K562 (cell line): ENCODE data around the gene PODNL1. TPM values are rescaled to one million over a fixed set of nuclear protein-coding genes. Genes with fewer than 3 reads are reported as not detected.

Experiments used
- ATAC-seq: fragments of 200-7000 bp; cut with Tn5 transposase; 3 replicates; pipeline ENCODE4 v1.9.1; 2020; ENCODE audit warnings: moderate library complexity
- BruUV-seq: library from RNA; stranded (reverse); fragments of 400-500 nt; replicated peaks from 2 replicates; lab custom pipeline; 2021; lab: Mats Ljungman, UMichigan
- CTCF ChIA-PET: fragments of 300-600 bp; formaldehyde crosslinking; extraction: SDS; loops from one replicate; lab custom pipeline; 2021; ENCODE audit warnings: low intra/inter-chr PET ratio; lab: Yijun Ruan, JAX
- POLR2A ChIA-PET: fragments of 300-600, 350-650 bp; sonication (Branson Sonifier 250); formaldehyde crosslinking; extraction: SDS; loops from one replicate; lab custom pipeline; 2021; ENCODE audit warnings: antibody characterized with exemption, inconsistent platforms; lab: Yijun Ruan, JAX
- DNase-seq, 4 experiments: peaks; one replicate each; pipeline versions ENCODE4 v3.0.0 to v3.0.0-alpha.2; 2011 to 2018; ENCODE audit warnings: low spot score in 3 of 4, mixed read lengths in 3 of 4; ENCODE audit errors: extremely low read depth in 1 of 4
- FAIRE-seq: peaks from 2 replicates; lab custom pipeline; 2011; peaks lifted over from hg19 to GRCh38; lab: Jason Lieb, UNC
- H2AFZ ChIP-seq: 2 replicates; pipeline ENCODE4 v1.6.0; 2011; ENCODE audit warnings: low read depth, low read length, control low read depth, inconsistent platforms
- H3K27ac ChIP-seq: fragments of 200-600 bp; 3 replicates; pipeline ENCODE4 v1.8.0; 2011; ENCODE audit warnings: low read depth, mild to moderate bottlenecking, control low read depth, inconsistent platforms, low read length, moderate library complexity, mixed read lengths; ENCODE audit errors: extremely low read depth
- H3K27me3 ChIP-seq, 2 experiments: fragments of 300-600 bp in 1 of 2; 2 replicates in 1 of 2; 3 replicates in 1 of 2; pipeline versions ENCODE4 v1.6.0 to v1.8.0; 2011; ENCODE audit warnings: inconsistent platforms in 2 of 2, low read length in 2 of 2, mild to moderate bottlenecking in 1 of 2, mixed read lengths in 1 of 2, moderate library complexity in 1 of 2; ENCODE audit not compliant: control insufficient read depth in 2 of 2, insufficient read depth in 2 of 2
- H3K36me3 ChIP-seq: fragments of 300-600 bp; 3 replicates; pipeline ENCODE4 v1.8.0; 2011; ENCODE audit warnings: mild to moderate bottlenecking, low read length, inconsistent platforms; ENCODE audit not compliant: control insufficient read depth, insufficient read depth
- H3K4me1 ChIP-seq, 2 experiments: fragments of 200-600 bp in 1 of 2; replicated peaks in 1 of 2; 2 replicates in 1 of 2; 3 replicates in 1 of 2; pipeline versions ENCODE4 v1.5.1 to v1.8.0; 2011; ENCODE audit warnings: inconsistent platforms in 2 of 2, low read length in 2 of 2, mild to moderate bottlenecking in 1 of 2, mixed read lengths in 1 of 2, moderate library complexity in 1 of 2; ENCODE audit not compliant: control insufficient read depth in 2 of 2, insufficient read depth in 2 of 2
- H3K4me2 ChIP-seq: 2 replicates; pipeline ENCODE4 v1.6.1; 2011; ENCODE audit warnings: low read length, control low read depth, inconsistent platforms, mixed read lengths; ENCODE audit not compliant: insufficient read depth
- H3K4me3 ChIP-seq: fragments of 200-600 bp; sonication (generic), shearing (Covaris generic); 2 replicates; pipeline ENCODE4 v1.5.1; 2016; ENCODE audit warnings: control low read depth, inconsistent platforms
- H3K79me2 ChIP-seq: fragments of 200-600 bp; 3 replicates; pipeline ENCODE4 v1.8.0; 2011; ENCODE audit warnings: low read length, inconsistent platforms; ENCODE audit not compliant: control insufficient read depth, insufficient read depth
- H3K9ac ChIP-seq, 2 experiments: 2 replicates each; pipeline versions ENCODE4 v1.6.0 to v1.6.1; 2011; ENCODE audit warnings: low read depth in 2 of 2, low read length in 2 of 2, control low read depth in 1 of 2, inconsistent platforms in 1 of 2, mild to moderate bottlenecking in 1 of 2, mixed read lengths in 1 of 2; ENCODE audit not compliant: insufficient read depth in 1 of 2
- H3K9me1 ChIP-seq: one replicate; pipeline ENCODE4 v1.6.0; 2011; ENCODE audit warnings: inconsistent platforms, mild to moderate bottlenecking, low read length, moderate library complexity; ENCODE audit not compliant: control insufficient read depth, insufficient read depth
- H3K9me3 ChIP-seq: replicated peaks from 2 replicates; pipeline ENCODE4 v1.5.1; 2011; ENCODE audit warnings: low read depth, low read length, inconsistent platforms; ENCODE audit not compliant: control insufficient read depth, insufficient read depth
- H4K20me1 ChIP-seq: replicated peaks from 2 replicates; pipeline ENCODE4 v1.6.1; 2011; ENCODE audit warnings: low read length, inconsistent platforms, mixed read lengths; ENCODE audit not compliant: control insufficient read depth, insufficient read depth
- BRD4 ChIP-seq: fragments of 200-600 bp; sonication (generic); IDR thresholded peaks from 2 replicates; pipeline ENCODE4 v1.6.1; 2017; ENCODE audit warnings: inconsistent platforms
- FOXK2 ChIP-seq, 2 experiments: fragments of 450-650 bp; IDR thresholded peaks in 1 of 2; conservative IDR thresholded peaks in 1 of 2; 2 replicates each; pipeline ENCODE4 v1.6.1; 2016; ENCODE audit warnings: low read depth in 2 of 2, mild to moderate bottlenecking in 1 of 2
- HDAC1 ChIP-seq, 2 experiments: fragments of 450-650 bp; IDR thresholded peaks; 2 replicates each; pipeline ENCODE4 v1.6.1; 2016 to 2017; ENCODE audit warnings: inconsistent platforms in 1 of 2, mild to moderate bottlenecking in 1 of 2, moderate library complexity in 1 of 2
- HDAC8 ChIP-seq: fragments of 450-650 bp; IDR thresholded peaks from 2 replicates; pipeline ENCODE4 v1.6.1; 2016; ENCODE audit warnings: mild to moderate bottlenecking, missing genetic modification characterization, moderate library complexity, missing compliant biosample characterization
- SMARCC2 ChIP-seq: fragments of 450-650 bp; IDR thresholded peaks from 2 replicates; pipeline ENCODE4 v1.6.1; 2017; ENCODE audit warnings: antibody characterized with exemption, moderate library complexity, mild to moderate bottlenecking, low read depth
- THAP7 ChIP-seq: fragments of 250-450 bp; sonication (Bioruptor Pico); IDR thresholded peaks from 2 replicates; pipeline ENCODE4 v1.5.0; 2021
- ZNF347 ChIP-seq: fragments of 450-650 bp; formaldehyde crosslinking; IDR thresholded peaks from 2 replicates; pipeline ENCODE4 v1.4.0; 2020; ENCODE audit warnings: low read depth, mild to moderate bottlenecking, moderate library complexity
- ZNF407 ChIP-seq: fragments of 450-650 bp; IDR thresholded peaks from 2 replicates; pipeline ENCODE4 v1.6.1; 2016; ENCODE audit warnings: low read depth
- WGBS: fragments of 100-300 bp; shearing (Covaris generic); methylation state at CpG from one replicate; pipeline ENCODE4 v1.1.6; 2016; ENCODE audit warnings: low coverage, mixed read lengths; ENCODE audit not compliant: insufficient coverage; ENCODE audit errors: missing lambda C conversion rate; 5-methylcytosine and 5-hydroxymethylcytosine counted together
- in situ Hi-C: fragments of 300-500 bp; cut with MboI; formaldehyde crosslinking; loops from 4 replicates; pipeline ENCODE4 v1.15.0; 2018; ENCODE audit warnings: inconsistent platforms, mixed read lengths
- intact Hi-C: fragments of 100-400 bp; cut with micrococcal nuclease; formaldehyde crosslinking; loops from 2 replicates; pipeline ENCODE4 v1.14.2; 2022
- polyA plus RNA-seq, 8 experiments: library from polyadenylated mRNA; depleted of rRNA in 4 of 8; stranded (reverse) in 5 of 8; unstranded in 3 of 8; fragments of >200 nt; fragmentation: Nextera tagmentation in 2 of 8; fragmentation: Illumina TruSeq in 1 of 8; extraction: Ambion mirVana in 2 of 8; extraction: Trizol in 1 of 8; gene quantifications; 2 replicates each; pipeline versions ENCODE4 v1.2.1 to v1.2.3, GENCODE V29; 2011 to 2014; ENCODE audit warnings: inconsistent platforms in 1 of 8, missing spikeins in 1 of 8
- total RNA-seq, 7 experiments: library from RNA; depleted of rRNA in 6 of 7; stranded (reverse); fragments of >200 nt in 6 of 7; fragmentation: Illumina TruSeq in 2 of 7; extraction: Trizol in 2 of 7; gene quantifications; 2 replicates each; pipeline versions ENCODE4 v1.2.1 to v1.2.3, GENCODE V29; 2011 to 2021; ENCODE audit warnings: low replicate concordance in 1 of 7

PODNL1 gene
- total and polyA plus RNA-seq, 9 of the 15 experiments (the other 6 are each of a cell fraction or from before 2014, with no cell fraction given), result 0.18 to 0.47 (median 0.23) TPM; not detected in 3

DNA sequence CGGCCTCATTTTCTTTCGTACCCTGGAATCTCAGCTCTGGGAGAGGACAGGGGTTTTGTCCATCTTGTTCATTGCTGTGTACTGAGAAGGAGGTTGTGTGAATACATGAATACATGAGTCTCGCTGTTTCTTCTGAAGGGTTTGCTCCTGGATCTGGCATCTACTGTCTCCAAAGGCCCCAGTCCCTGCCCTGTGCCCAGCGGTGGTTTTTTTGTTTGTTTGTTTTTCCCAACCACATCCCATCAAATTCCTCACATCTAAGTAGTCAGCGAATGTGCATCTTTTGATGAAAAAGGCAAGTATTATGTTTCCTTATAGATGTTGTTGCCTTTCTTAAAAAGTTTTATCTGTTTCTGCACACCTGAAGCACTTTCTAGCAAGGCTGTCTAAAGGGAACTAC lies 26.6 kb upstream of the PODNL1 start:
- Histone ChIP-seq H3K27me3 (no peaks in the 10 kb centered on the region), H4K20me1 (no peaks in the 10 kb centered on the region), H2AFZ (no peak overlapping the region), H3K4me1 (peaks cover 0 to 33% of the 10 kb centered on the region in 2 experiments; a peak in 2 of 5 replicates), H3K4me3 (no peak overlapping the region), H3K36me3 (peaks cover 85% of the 10 kb centered on the region; the same call in 2 of the 3 replicates), H3K79me2 (no peaks in the 10 kb centered on the region), H3K4me2 (no peak overlapping the region), H3K9ac (no peak overlapping the region), H3K9me3 (no peaks in the 10 kb centered on the region), H3K27ac (no peak overlapping the region), H3K9me1 (no peaks in the 10 kb centered on the region)
- ChIA-PET CTCF (no interaction called here), POLR2A (interaction anchor here (0.5 to 4.1 kb wide), 4 partner anchors 12 to 155 kb away, joined by 3 to 12 read pairs (median 3); partner anchors contain the start of gene DCAF15)
- TF ChIP-seq ZNF347 (CRISPR knock-in tag) (no peak), HDAC8 (tag) (no peak), THAP7 (CRISPR knock-in tag) (no peak), BRD4 (no peak), ZNF407 (no peak), HDAC1 (IDR thresholded peaks at IDR 0.05) (no peak), SMARCC2 (no peak), FOXK2 (conservative IDR thresholded peaks at IDR 0.05 in 1 of 2, IDR thresholded peaks at IDR 0.05 in 1 of 2; ENCODE audit: low read depth in 2 of 2) (no peak)
- in situ Hi-C loops (no loop called here), intact Hi-C loops (no loop called here)
- FAIRE-seq (no peak), DNase-seq (no peak), ATAC-seq (no peak)
- no TSS peak for BruUV-seq
- 87% methylated on average over 4 of the region's 5 CpGs for WGBS
